ENCODE data around the gene CLIC5.

CLIC5 gene

GRCh38 chr6:45946887-45947286, 68.8 kb downstream of the CLIC5 start:
- H3K4me1 ChIP-seq: no peaks in the 10 kb centered on the region
- H3K9me3 ChIP-seq (ENCODE audit: control insufficient read depth, low read length): no peaks in the 10 kb centered on the region
- H3K27me3 ChIP-seq (ENCODE audit: control insufficient read depth, insufficient read depth, low read length): no peaks in the 10 kb centered on the region
- H2AFZ ChIP-seq: no peak overlapping the region
- no peak overlapping the region for H3K4me2 ChIP-seq (ENCODE audit: low read length)
- no peak for TF ChIP-seq CTCF (IDR thresholded peaks at IDR 0.05)
- H3K9ac ChIP-seq: no peak overlapping the region
- H3K4me3 ChIP-seq (ENCODE audit: low read depth, low read length): no peak overlapping the region
- H3K79me2 ChIP-seq: no peaks in the 10 kb centered on the region
- no peaks in the 10 kb centered on the region for H3K36me3 ChIP-seq (ENCODE audit: control insufficient read depth, insufficient read depth, low read length)
- H3K27ac ChIP-seq: no peak overlapping the region

GRCh38 chr6:45946352-45946751, 69.3 kb downstream of the CLIC5 start:
- no peaks in the 10 kb centered on the region for H3K4me1 ChIP-seq

GRCh38 chr6:45942953-45943352, 72.7 kb downstream of the CLIC5 start:
- no peaks in the 10 kb centered on the region for H3K27me3 ChIP-seq (ENCODE audit: control insufficient read depth, insufficient read depth, low read length)
- H3K27ac ChIP-seq: no peak overlapping the region
- H3K9me3 ChIP-seq (ENCODE audit: control insufficient read depth, low read length): no peaks in the 10 kb centered on the region

More at GRCh38 chr6:45946352-45946751, 69.3 kb downstream of the CLIC5 start:
- no peak overlapping the region for H3K27ac ChIP-seq
- no peak overlapping the region for H3K4me2 ChIP-seq (ENCODE audit: low read length)
- no peak overlapping the region for H3K4me3 ChIP-seq (ENCODE audit: low read depth, low read length)
- H3K36me3 ChIP-seq (ENCODE audit: control insufficient read depth, insufficient read depth, low read length): no peaks in the 10 kb centered on the region
- no peak overlapping the region for H2AFZ ChIP-seq
- H3K27me3 ChIP-seq (ENCODE audit: control insufficient read depth, insufficient read depth, low read length): no peaks in the 10 kb centered on the region
- H3K9ac ChIP-seq: no peak overlapping the region
- no peak for TF ChIP-seq CTCF (IDR thresholded peaks at IDR 0.05)
- no peaks in the 10 kb centered on the region for H3K79me2 ChIP-seq
- H3K9me3 ChIP-seq (ENCODE audit: control insufficient read depth, low read length): no peaks in the 10 kb centered on the region

GRCh38 chr6:45933855-45934254, 81.8 kb downstream of the CLIC5 start:
- Histone ChIP-seq H3K4me2 (ENCODE audit: low read length) (no peak overlapping the region), H3K27ac (no peak overlapping the region), H3K79me2 (no peaks in the 10 kb centered on the region), H2AFZ (no peak overlapping the region), H3K4me3 (ENCODE audit: low read depth, low read length) (no peak overlapping the region), H3K36me3 (ENCODE audit: control insufficient read depth, insufficient read depth, low read length) (no peaks in the 10 kb centered on the region), H3K27me3 (ENCODE audit: control insufficient read depth, insufficient read depth, low read length) (no peaks in the 10 kb centered on the region), H3K9me3 (ENCODE audit: control insufficient read depth, low read length) (no peaks in the 10 kb centered on the region), H3K4me1 (no peaks in the 10 kb centered on the region), H3K9ac (no peak overlapping the region)
- no peak for TF ChIP-seq CTCF (IDR thresholded peaks at IDR 0.05)

More at GRCh38 chr6:45942953-45943352, 72.7 kb downstream of the CLIC5 start:
- H3K79me2 ChIP-seq: no peaks in the 10 kb centered on the region
- no peaks in the 10 kb centered on the region for H3K4me1 ChIP-seq
- no peak overlapping the region for H3K9ac ChIP-seq
- H3K36me3 ChIP-seq (ENCODE audit: control insufficient read depth, insufficient read depth, low read length): no peaks in the 10 kb centered on the region
- H3K4me3 ChIP-seq (ENCODE audit: low read depth, low read length): no peak overlapping the region
- no peak overlapping the region for H2AFZ ChIP-seq
- H3K4me2 ChIP-seq (ENCODE audit: low read length): no peak overlapping the region
- TF ChIP-seq CTCF (IDR thresholded peaks at IDR 0.05): no peak

GRCh38 chr6:45931232-45931631, 84.4 kb downstream of the CLIC5 start:
- H3K9ac ChIP-seq: no peak overlapping the region
- no peaks in the 10 kb centered on the region for H3K36me3 ChIP-seq (ENCODE audit: control insufficient read depth, insufficient read depth, low read length)
- no peak overlapping the region for H3K4me2 ChIP-seq (ENCODE audit: low read length)
- H2AFZ ChIP-seq: no peak overlapping the region
- H3K4me3 ChIP-seq (ENCODE audit: low read depth, low read length): no peak overlapping the region
- H3K9me3 ChIP-seq (ENCODE audit: control insufficient read depth, low read length): no peaks in the 10 kb centered on the region
- no peak for TF ChIP-seq CTCF (IDR thresholded peaks at IDR 0.05)
- no peaks in the 10 kb centered on the region for H3K27me3 ChIP-seq (ENCODE audit: control insufficient read depth, insufficient read depth, low read length)
- no peak overlapping the region for H3K27ac ChIP-seq
- no peaks in the 10 kb centered on the region for H3K4me1 ChIP-seq
- H3K79me2 ChIP-seq: no peaks in the 10 kb centered on the region

Measured in parathyroid adenoma (tissue), 2 donors.